Measurements from ENCODE around the gene RFX4. TPM values are rescaled to one million over a fixed set of nuclear protein-coding genes. Genes with fewer than 3 reads are reported as not detected.
A peak's percentile ranks its signal among the peaks of the same experiment; 100 is the strongest.

The RFX4 gene
- total and polyA plus RNA-seq, 7 donors: 0.56 TPM; not detected in 6

DNA sequence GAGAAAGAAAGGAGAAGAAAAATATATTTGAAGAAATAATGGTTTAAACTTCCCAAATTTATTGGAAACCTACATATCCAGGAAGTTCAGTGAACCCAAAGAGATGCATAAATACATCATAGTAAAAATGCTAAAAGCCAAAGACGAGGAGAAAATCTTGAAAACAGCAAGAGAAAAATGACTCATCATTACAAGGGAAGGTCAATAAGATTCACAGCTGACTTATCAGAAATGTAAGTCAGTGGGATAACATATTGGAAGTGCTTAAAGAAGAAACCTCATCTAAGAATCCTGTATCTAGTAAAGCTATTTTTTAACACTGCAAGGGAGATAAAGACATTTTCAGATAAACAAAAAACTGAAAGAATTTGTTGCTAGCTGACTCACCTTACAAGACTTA is 211.6 kb downstream of the RFX4 start:
- H3K4me1 ChIP-seq: peaks cover 5% of the 10 kb centered on the region
- TF ChIP-seq, protein P1, sequence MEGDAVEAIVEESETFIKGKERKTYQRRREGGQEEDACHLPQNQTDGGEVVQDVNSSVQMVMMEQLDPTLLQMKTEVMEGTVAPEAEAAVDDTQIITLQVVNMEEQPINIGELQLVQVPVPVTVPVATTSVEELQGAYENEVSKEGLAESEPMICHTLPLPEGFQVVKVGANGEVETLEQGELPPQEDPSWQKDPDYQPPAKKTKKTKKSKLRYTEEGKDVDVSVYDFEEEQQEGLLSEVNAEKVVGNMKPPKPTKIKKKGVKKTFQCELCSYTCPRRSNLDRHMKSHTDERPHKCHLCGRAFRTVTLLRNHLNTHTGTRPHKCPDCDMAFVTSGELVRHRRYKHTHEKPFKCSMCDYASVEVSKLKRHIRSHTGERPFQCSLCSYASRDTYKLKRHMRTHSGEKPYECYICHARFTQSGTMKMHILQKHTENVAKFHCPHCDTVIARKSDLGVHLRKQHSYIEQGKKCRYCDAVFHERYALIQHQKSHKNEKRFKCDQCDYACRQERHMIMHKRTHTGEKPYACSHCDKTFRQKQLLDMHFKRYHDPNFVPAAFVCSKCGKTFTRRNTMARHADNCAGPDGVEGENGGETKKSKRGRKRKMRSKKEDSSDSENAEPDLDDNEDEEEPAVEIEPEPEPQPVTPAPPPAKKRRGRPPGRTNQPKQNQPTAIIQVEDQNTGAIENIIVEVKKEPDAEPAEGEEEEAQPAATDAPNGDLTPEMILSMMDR (IDR thresholded peaks at IDR 0.05): no peak
- H3K27me3 ChIP-seq (ENCODE audit: insufficient read depth in 3 of 3, low read length in 2 of 3): no peaks in the 10 kb centered on the region
- H3K36me3 ChIP-seq (ENCODE audit: insufficient read depth in 1 of 2, low read depth in 1 of 2): peaks cover 4 to 18% of the 10 kb centered on the region in 2 donors
- no peak overlapping the region for H3K27ac ChIP-seq
- H3K9me3 ChIP-seq: no peaks in the 10 kb centered on the region
- intact Hi-C loops (cut with DNase I): no loop called here
- H3K4me3 ChIP-seq: no peak overlapping the region
- 81 to 91% (median 83%) methylated on average over 1 of the region's 1 CpG for WGBS, 3 donors
- ATAC-seq (no peak), DNase-seq (no peak)

DNA sequence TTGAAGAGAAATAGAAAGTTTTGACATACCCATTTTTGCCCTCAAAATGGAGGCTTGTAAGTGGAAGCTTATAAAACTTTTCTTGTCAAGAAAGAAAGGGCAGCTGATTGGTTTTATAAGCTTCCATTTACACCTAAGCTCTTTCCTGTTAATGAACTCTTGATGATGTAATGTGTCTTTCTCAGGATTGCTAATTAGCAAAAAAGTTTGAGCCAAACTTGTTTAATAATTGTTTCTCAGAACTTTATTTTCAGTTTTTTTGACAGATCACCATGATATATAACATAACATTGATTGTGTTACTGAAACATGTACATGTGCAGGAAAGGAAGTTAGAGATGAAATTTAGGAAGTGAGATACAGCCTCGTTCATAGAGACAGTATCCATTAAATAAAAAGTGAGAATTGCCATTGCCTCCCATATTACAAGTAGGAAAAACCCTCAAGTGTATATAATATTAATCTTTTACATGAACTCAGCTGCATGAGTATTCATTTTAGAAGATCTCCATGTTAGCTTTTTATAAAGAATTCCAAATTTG is 218.4 kb downstream of the RFX4 start:
- Histone ChIP-seq H3K27me3 (ENCODE audit: insufficient read depth in 3 of 3, low read length in 2 of 3) (no peaks in the 10 kb centered on the region), H3K4me3 (no peak overlapping the region), H3K4me1 (peaks cover 30% of the 10 kb centered on the region), H3K27ac (peak overlapping the region; percentile 59), H3K9me3 (no peaks in the 10 kb centered on the region), H3K36me3 (ENCODE audit: insufficient read depth in 1 of 2, low read depth in 1 of 2) (peaks cover 5 to 12% of the 10 kb centered on the region in 2 donors)
- 17 to 36% (median 21%) methylated on average over 1 of the region's 1 CpG for WGBS, 3 donors
- intact Hi-C loops (cut with DNase I): no loop called here
- TF ChIP-seq, protein P1 (IDR thresholded peaks at IDR 0.05): no peak
- no peak for DNase-seq
- no peak for ATAC-seq

DNA sequence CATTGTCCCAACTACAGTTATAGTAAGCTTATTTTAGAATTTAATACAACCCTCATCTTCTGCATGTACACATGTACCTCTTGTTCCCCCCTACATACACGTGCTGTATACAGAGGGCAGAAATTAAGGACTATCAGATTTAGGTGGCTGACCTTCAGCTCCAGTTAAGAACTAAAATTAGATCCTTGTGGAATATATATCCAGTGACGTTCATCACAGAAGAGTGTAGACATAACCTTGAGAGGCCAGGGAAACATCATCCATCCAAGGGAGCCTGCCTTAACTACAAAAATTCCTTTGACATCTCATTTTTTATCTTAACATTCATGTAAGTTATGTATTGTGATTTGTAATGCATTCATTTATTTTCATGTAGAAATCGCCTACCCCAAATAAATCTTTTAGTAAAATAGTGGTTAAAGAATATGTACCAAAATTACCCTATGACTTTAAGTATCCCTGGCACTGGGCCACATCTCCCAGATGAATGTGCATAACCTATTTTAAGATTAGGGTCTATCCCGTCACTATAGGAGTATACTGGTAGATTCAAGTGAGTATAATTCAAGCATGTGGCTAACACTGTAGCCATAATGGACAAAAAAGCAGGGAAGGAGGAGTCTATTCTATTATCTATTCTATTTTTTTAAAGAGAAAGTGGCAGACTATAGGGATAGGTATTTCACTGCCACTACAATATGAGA is 219.2 kb downstream of the RFX4 start:
- no peaks in the 10 kb centered on the region for H3K27me3 ChIP-seq (ENCODE audit: insufficient read depth in 3 of 3, low read length in 2 of 3)
- DNase-seq (no peak), ATAC-seq (peak; percentile 81 to 91 (median 85))
- TF ChIP-seq, protein P1 (IDR thresholded peaks at IDR 0.05): no peak
- H3K4me1 ChIP-seq: peaks cover 30% of the 10 kb centered on the region
- peak overlapping the region; percentile 59 for H3K27ac ChIP-seq
- intact Hi-C loops (cut with DNase I): no loop called here
- no peaks in the 10 kb centered on the region for H3K9me3 ChIP-seq
- WGBS, 3 donors: 36 to 50% (median 46%) methylated on average over 4 of the region's 4 CpGs
- H3K4me3 ChIP-seq: no peak overlapping the region
- peaks cover 5 to 18% of the 10 kb centered on the region in 2 donors for H3K36me3 ChIP-seq (ENCODE audit: insufficient read depth in 1 of 2, low read depth in 1 of 2)

DNA sequence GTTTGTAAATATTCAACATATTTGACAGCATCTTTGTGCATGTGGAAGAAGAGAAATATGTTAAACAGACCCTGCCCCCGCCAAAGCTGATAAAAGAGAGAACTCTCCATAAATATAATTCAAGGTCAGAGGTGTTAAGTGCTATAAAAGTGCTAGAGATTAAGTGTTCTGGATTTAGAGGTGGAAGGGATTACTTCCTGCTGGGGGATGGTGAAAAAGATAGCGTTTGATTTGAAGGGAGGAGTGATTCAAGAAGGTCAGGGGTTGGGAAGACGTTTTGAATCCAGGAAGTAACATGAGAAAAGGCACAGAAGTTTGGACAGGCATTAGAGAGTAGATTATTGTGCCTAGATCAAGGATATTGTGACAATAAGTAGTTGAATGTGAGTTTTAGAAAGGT is 221.9 kb downstream of the RFX4 start:
- Histone ChIP-seq H3K4me3 (no peak overlapping the region), H3K9me3 (no peaks in the 10 kb centered on the region), H3K27me3 (ENCODE audit: insufficient read depth in 3 of 3, low read length in 2 of 3) (no peaks in the 10 kb centered on the region), H3K4me1 (peaks cover 25% of the 10 kb centered on the region), H3K36me3 (ENCODE audit: insufficient read depth in 1 of 2, low read depth in 1 of 2) (peaks cover 5 to 18% of the 10 kb centered on the region in 2 donors), H3K27ac (no peak overlapping the region)
- WGBS, 3 donors: 24 to 43% (median 40%) methylated on average over 3 of the region's 3 CpGs
- intact Hi-C loops (cut with DNase I): no loop called here
- DNase-seq (no peak), ATAC-seq (no peak)
- TF ChIP-seq, protein P1 (IDR thresholded peaks at IDR 0.05): no peak

Other genes with a start within 250 kb of the RFX4 start
- gene POLR3B, start 225.3 kb upstream of the RFX4 start, total RNA-seq: 10 to 100 TPM in 1 of 4 donors, 1 to 10 TPM in 3; 4.3 to 14.0 (median 8.4) TPM
- 1 to 10 TPM; 3.6 to 6.7 (median 5.3) TPM for gene POLR3B, start 225.3 kb upstream of the RFX4 start, polyA plus RNA-seq
- gene RIC8B, start 191.7 kb downstream of the RFX4 start, total RNA-seq: 10 to 100 TPM in 3 of 4 donors, 1 to 10 TPM in 1; 5.8 to 12.0 (median 11.1) TPM
- gene RIC8B, start 191.7 kb downstream of the RFX4 start, polyA plus RNA-seq: 10 to 100 TPM in 1 of 3 donors, 1 to 10 TPM in 2; 4.9 to 19.3 (median 7.2) TPM